ENCODE data around the gene WWOX. TPM values are rescaled to one million over a fixed set of nuclear protein-coding genes. Genes with fewer than 3 reads are reported as not detected.
A peak's percentile ranks its signal among the peaks of the same experiment; 100 is the strongest.

The WWOX gene
- total RNA-seq, 1 donor from 2014 or later: 12.6 TPM

DNA sequence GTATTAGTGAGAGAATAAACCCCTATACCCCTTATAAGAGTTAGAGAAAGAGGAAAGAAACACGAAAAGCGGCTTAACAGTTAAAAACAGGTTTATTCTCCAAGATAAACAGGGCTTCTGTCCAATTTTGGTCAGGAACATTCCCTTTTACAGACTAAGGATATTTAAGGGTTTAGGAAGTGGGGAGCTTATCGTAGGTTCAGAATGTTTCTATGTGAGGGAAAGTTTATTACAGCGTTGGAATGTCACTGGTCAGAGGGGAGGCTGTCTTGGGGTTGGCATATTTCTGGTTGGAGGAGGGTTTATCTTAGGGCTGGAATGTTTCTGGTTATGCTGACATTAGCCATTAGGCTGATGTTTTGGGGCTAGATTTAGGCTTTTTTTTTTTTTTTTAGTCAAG lies 34.1 kb upstream of the WWOX start:
- DNase-seq (ENCODE audit: low read depth) (no peak), FAIRE-seq (no peak)
- no peak overlapping the region for H3K4me3 ChIP-seq (ENCODE audit: low read depth, low read length)
- TF ChIP-seq CTCF (IDR thresholded peaks at IDR 0.05; ENCODE audit: insufficient read depth, low read length, severe bottlenecking): no peak
- no peaks in the 10 kb centered on the region for H3K36me3 ChIP-seq (ENCODE audit: control insufficient read depth, insufficient read depth, low read length)
- no peaks in the 10 kb centered on the region for H3K27me3 ChIP-seq (ENCODE audit: control insufficient read depth, insufficient read depth, low read length)

DNA sequence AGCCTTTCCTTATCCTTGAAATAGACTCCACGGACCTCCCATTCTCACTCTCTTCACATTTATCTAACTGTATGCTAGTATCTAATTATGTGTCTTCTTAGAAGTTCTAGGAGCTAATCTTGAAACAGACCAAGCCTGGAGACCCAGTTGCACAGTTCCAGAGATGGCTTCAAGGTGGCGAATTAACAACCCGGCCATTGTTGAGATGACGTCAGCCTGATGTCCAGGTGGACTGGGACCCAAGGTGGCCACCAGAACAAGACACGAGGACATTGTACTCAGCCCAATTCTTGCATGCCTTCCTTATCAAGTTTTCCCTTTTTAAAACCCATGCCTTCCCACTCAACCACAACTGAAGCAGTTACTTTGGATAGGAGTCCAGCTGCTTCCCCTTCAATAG lies 29.5 kb upstream of the WWOX start:
- peak; percentile 80 for FAIRE-seq
- no peak overlapping the region for H3K4me3 ChIP-seq (ENCODE audit: low read depth, low read length)
- DNase-seq (ENCODE audit: low read depth): no peak
- no peak for TF ChIP-seq CTCF (IDR thresholded peaks at IDR 0.05; ENCODE audit: insufficient read depth, low read length, severe bottlenecking)
- no peaks in the 10 kb centered on the region for H3K36me3 ChIP-seq (ENCODE audit: control insufficient read depth, insufficient read depth, low read length)
- no peaks in the 10 kb centered on the region for H3K27me3 ChIP-seq (ENCODE audit: control insufficient read depth, insufficient read depth, low read length)

DNA sequence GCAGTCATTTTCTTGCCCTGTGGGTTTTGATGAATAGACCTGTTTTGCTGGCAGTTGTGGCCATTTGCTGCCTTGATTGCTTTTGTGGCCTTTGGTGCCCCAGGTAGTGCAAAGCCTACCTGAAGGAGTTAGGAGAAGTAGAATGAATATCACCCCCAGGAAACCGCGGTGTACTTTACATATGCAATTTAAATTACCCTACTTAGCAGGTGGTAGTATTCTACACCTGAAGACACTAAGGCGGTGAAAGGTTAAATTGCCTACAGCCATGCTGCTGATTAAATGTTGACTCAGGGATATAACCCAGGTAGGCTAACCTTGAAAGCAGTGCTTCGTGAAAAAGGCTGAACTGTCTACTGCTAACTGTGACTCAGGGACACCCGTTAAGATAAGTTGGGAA lies 27.2 kb upstream of the WWOX start:
- FAIRE-seq (no peak), DNase-seq (ENCODE audit: low read depth) (peak; percentile 32)
- no peaks in the 10 kb centered on the region for H3K36me3 ChIP-seq (ENCODE audit: control insufficient read depth, insufficient read depth, low read length)
- H3K4me3 ChIP-seq (ENCODE audit: low read depth, low read length): no peak overlapping the region
- no peak for TF ChIP-seq CTCF (IDR thresholded peaks at IDR 0.05; ENCODE audit: insufficient read depth, low read length, severe bottlenecking)
- no peaks in the 10 kb centered on the region for H3K27me3 ChIP-seq (ENCODE audit: control insufficient read depth, insufficient read depth, low read length)

DNA sequence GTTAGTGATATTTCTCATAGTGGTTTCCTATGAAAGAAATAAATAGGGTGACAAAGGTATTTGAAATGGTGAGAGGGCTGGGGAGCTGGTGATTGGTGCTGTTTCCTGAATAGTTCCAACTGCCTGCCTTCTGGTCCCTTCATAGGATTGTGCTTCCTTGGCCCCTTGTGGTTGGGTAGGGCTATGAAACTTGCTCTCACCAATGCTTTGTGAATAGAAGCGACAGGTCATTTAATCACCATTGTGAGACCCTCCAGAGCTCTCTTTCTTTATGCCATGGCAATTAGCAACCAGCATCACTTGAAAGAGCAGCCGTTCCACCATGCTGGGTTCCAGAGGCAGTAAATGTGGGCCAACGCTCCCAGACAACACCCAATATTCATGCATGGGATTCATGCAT lies 23.7 kb upstream of the WWOX start:
- TF ChIP-seq CTCF (IDR thresholded peaks at IDR 0.05; ENCODE audit: insufficient read depth, low read length, severe bottlenecking): no peak
- H3K36me3 ChIP-seq (ENCODE audit: control insufficient read depth, insufficient read depth, low read length): no peaks in the 10 kb centered on the region
- no peak overlapping the region for H3K4me3 ChIP-seq (ENCODE audit: low read depth, low read length)
- H3K27me3 ChIP-seq (ENCODE audit: control insufficient read depth, insufficient read depth, low read length): no peaks in the 10 kb centered on the region
- DNase-seq (ENCODE audit: low read depth) (no peak), FAIRE-seq (no peak)

DNA sequence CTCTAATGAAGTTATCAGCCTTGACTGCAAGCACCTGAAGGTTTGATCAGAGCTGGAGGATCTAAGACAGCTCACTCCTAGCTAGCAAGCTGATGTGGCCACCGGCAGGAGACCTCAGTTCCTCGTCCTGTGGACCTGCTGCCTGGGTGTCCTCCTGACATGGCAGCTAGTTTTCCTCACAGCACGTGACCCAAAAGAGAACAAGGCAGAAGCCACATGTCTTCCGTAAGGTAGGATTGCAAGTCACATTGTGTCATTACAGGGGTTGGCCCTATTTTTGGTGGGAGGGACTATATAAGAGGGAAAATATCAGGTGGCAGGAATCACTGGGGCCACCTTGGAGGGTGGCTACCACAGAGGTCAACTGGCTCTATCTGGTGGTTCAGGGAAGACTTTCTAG lies 18.1 kb upstream of the WWOX start:
- DNase-seq (ENCODE audit: low read depth) (no peak), FAIRE-seq (no peak)
- Histone ChIP-seq H3K27me3 (ENCODE audit: control insufficient read depth, insufficient read depth, low read length) (no peaks in the 10 kb centered on the region), H3K36me3 (ENCODE audit: control insufficient read depth, insufficient read depth, low read length) (no peaks in the 10 kb centered on the region), H3K4me3 (ENCODE audit: low read depth, low read length) (no peak overlapping the region)
- TF ChIP-seq CTCF (IDR thresholded peaks at IDR 0.05; ENCODE audit: insufficient read depth, low read length, severe bottlenecking): no peak

DNA sequence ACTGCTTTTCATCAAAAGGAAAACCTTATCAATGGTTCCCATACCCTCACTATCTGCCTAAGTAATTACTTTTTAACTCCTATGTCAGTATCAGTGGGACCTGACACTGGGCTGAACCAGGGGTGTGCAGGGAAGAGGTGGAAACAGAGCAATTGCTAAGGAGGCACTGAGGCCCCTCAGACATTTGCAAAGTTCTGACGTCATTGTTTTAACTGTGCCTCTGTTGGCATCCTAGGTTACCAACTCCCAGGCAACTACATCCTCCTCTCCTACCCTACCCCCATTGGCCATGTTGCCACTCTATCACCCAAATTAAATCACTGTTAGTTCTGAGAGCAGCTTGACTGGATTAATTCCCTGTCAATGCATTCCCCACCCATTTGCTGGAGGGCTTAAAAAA lies 8.0 kb upstream of the WWOX start:
- FAIRE-seq (peak; percentile 79), DNase-seq (ENCODE audit: low read depth) (no peak)
- Histone ChIP-seq H3K4me3 (ENCODE audit: low read depth, low read length) (no peak overlapping the region), H3K36me3 (ENCODE audit: control insufficient read depth, insufficient read depth, low read length) (no peaks in the 10 kb centered on the region), H3K27me3 (ENCODE audit: control insufficient read depth, insufficient read depth, low read length) (no peaks in the 10 kb centered on the region)
- TF ChIP-seq CTCF (IDR thresholded peaks at IDR 0.05; ENCODE audit: insufficient read depth, low read length, severe bottlenecking): no peak

All from bronchial epithelial cell (primary cell).